Coronary artery (tissue), 2 donors: ENCODE measurements around the gene ASB18.

ENCODE experiments used
- DNase-seq: peaks from one replicate; pipeline ENCODE4 v3.0.0-alpha.2; 2017; ENCODE audit warnings: low spot score
- H3K27ac ChIP-seq, 2 donors: fragments of 200-600 bp; sonication (generic); one replicate each; pipeline ENCODE4 v1.5.1; 2016 to 2019
- H3K4me3 ChIP-seq: fragments of 200-600 bp; sonication (generic); 2 replicates; pipeline ENCODE4 v1.5.1; 2016; ENCODE audit warnings: mild to moderate bottlenecking, moderate library complexity
- TF ChIP-seq, protein P1 (sequence below): fragments of 200-600 bp; sonication (generic); IDR thresholded peaks from one replicate; pipeline ENCODE4 v1.5.1; 2019; ENCODE audit warnings: antibody characterized with exemption

Gene ASB18

DNA sequence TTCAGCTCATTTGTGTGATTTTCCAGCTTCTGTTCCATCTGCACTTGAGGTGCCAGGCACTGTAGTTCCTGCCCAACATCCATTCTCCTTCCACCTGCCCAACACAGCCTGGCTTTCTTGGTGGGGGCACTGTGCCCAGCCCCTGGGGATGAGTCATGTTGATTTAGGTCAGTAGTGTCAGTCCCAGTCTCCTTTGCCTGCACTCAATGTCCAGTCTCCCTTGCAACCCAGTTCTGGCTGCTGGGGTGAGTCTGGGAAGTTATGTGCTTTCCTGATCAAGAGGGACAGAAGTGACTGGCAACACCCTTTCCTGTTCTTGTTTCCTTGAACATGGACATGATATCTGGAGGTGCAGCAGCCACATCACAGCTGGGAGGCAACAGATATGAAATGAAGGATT is 1.5 kb upstream of the ASB18 start:
- TF ChIP-seq, protein P1, sequence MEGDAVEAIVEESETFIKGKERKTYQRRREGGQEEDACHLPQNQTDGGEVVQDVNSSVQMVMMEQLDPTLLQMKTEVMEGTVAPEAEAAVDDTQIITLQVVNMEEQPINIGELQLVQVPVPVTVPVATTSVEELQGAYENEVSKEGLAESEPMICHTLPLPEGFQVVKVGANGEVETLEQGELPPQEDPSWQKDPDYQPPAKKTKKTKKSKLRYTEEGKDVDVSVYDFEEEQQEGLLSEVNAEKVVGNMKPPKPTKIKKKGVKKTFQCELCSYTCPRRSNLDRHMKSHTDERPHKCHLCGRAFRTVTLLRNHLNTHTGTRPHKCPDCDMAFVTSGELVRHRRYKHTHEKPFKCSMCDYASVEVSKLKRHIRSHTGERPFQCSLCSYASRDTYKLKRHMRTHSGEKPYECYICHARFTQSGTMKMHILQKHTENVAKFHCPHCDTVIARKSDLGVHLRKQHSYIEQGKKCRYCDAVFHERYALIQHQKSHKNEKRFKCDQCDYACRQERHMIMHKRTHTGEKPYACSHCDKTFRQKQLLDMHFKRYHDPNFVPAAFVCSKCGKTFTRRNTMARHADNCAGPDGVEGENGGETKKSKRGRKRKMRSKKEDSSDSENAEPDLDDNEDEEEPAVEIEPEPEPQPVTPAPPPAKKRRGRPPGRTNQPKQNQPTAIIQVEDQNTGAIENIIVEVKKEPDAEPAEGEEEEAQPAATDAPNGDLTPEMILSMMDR, result no peak
- DNase-seq, result no peak
- Histone ChIP-seq H3K4me3 (no peak overlapping the region), H3K27ac (no peak overlapping the region)

DNA sequence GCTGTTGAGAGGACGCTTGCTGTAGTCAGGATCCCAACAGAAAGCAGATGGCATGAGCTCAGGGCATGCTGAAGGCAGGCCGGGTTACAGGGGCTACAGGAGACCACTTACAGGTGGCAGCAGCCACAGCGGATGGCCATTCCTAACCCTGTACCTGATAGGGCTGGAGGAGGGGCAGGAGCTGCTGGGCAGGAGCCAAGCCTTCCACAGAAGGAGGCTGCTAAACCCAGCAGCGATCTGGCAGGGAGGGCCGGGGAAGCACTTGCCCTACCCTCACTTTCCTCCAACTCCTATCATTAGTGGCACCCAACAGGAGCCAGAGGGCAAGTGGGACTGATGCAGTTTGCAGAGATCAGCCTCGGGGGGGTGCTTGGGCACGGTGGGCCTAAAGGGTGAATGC is 2.0 kb downstream of the ASB18 start:
- H3K27ac ChIP-seq, result no peak overlapping the region
- H3K4me3 ChIP-seq, result no peak overlapping the region
- DNase-seq, result no peak
- TF ChIP-seq, protein P1, result no peak

DNA sequence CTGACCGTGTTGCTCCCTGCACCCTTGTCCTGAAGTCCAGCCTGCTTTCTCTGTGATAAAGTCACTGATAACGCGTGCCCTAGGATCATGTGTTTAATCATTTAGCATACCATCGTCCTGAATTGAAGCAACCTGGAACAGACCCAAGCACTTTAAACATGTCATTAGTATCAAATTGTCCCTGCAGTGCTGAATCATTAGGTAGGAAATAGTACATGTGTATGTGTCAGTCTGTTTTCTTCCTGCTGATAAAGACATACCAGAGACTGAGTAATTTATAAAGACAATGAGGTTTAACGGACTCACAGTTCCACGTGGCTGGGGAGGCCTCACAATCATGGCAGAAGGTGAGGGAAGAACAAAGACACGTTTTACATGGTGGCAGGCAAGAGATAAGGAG is 2.8 kb downstream of the ASB18 start:
- no peak for DNase-seq

DNA sequence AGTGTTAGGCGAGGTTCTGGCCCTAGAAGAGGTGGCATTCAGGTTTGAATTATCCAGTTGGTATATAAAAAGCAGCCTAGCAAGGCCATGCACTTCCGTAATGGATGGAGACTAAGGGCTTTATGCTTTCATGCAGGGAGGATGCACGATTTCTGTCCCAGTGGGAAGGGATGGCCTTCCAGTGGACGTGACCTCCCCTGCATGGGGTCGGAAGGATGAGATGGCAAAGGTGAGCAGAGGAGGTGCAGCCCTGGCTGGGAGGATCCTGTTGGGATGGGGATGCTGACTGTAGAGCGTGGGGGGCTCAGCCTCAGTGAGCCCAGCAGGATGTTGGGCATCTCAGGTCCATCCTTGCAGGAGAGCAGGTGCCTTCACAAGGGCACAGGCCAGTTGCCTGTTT is 4.8 kb downstream of the ASB18 start:
- H3K27ac ChIP-seq, result no peak overlapping the region
- TF ChIP-seq, protein P1, result no peak
- H3K4me3 ChIP-seq, result no peak overlapping the region
- no peak for DNase-seq

More for the DNA sequence above, 2.8 kb downstream of the ASB18 start:
- no peak overlapping the region for H3K4me3 ChIP-seq
- H3K27ac ChIP-seq, result no peak overlapping the region
- TF ChIP-seq, protein P1, result no peak

DNA sequence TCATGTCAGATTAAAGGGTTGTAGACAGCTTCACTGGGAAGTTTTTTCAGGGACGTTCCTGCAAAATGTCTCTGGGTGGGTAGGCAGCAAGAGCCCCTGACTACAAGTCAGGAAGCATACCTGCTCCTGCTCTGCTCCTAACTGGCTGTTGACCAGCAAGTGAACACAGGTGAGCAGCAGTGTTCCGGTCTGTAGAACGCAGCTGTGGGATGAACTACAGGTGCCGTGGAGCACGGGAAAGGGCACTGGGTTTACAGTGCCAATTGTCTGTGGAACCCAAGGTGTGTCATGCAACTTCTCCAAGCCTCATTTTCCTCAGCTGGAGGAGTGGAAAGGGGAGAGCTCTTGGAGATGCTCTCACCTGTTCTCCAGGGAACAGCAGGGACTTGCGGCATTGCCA is 6.6 kb downstream of the ASB18 start:
- DNase-seq, result no peak
- TF ChIP-seq, protein P1, result no peak
- no peak overlapping the region for H3K4me3 ChIP-seq
- H3K27ac ChIP-seq, result no peak overlapping the region

DNA sequence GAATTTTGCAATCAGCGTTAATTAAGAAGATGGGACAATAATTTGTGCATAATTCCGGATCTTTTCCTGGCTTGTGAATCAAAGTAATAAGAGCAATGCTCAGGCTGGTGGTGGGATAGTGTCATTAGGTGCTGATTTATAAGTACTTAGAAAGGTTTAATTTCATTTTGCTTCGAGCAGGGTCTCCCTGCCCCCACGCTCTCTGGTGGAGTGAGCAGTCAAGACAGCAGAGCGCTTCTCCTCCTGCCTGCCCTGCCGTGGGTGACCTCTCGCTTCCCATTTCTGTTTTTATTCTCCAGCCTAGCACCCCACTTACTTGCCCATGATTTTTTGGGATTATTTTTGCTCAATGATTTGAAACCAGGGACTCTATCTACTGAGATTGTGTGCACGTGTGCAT is 7.1 kb downstream of the ASB18 start:
- no peak overlapping the region for H3K27ac ChIP-seq
- TF ChIP-seq, protein P1, result no peak
- no peak overlapping the region for H3K4me3 ChIP-seq
- DNase-seq, result no peak

DNA sequence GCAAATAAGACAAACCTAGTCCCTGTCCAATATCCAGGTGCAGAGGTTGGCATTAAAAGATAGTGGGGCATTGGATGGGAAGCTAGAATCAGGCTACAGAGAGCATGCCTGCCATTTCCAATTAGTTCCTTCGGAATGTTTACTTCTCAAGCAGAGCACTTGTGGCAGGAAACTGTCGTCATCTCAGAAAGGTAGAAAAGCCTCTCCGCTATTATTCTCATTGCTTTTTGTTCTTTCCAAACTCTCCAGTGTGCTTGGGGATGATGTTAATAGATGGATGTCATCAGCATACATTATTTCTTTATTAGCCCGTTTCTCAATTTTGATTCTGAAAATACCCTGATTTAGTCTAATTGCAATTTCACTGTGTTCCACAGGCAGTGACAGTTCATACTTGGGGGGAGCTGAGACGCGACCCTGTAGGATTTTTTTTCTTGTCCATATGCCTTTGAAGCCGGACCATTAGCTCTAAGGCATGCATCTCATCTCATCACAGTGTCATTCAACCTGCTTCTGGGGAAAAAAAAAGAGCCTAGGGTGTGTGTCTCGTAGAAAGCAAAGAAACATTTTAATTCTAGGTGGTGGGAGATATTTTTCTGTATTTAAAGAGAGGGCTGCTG is 7.7 kb downstream of the ASB18 start:
- TF ChIP-seq, protein P1, result no peak
- Histone ChIP-seq H3K4me3 (no peak overlapping the region), H3K27ac (no peak overlapping the region)
- no peak for DNase-seq
